Body of pancreas (tissue), 4 donors: ENCODE measurements around the gene NELFA. TPM values are rescaled to one million over a fixed set of nuclear protein-coding genes. Genes with fewer than 3 reads are reported as not detected.

ENCODE experiments used
- ATAC-seq: fragments of 150-250 bp; one replicate; pipeline ENCODE4 v1.9.1; 2016
- DNase-seq, 4 donors: peaks; one replicate each; pipeline ENCODE4 v3.0.0-alpha.2; 2019
- H3K27ac ChIP-seq, 4 donors: fragments of 200-600 bp; sonication (generic); 1 replicate in 3 of 4; 2 replicates in 1 of 4; pipeline versions ENCODE4 v1.5.1 to v1.6.1; 2016 to 2019; ENCODE audit warnings: mild to moderate bottlenecking in 1 of 4, mixed read lengths in 1 of 4, moderate library complexity in 1 of 4
- H3K27me3 ChIP-seq, 2 donors: fragments of 200-600 bp; sonication (generic); one replicate each; pipeline ENCODE4 v1.6.0; 2016; ENCODE audit warnings: mild to moderate bottlenecking in 1 of 2
- H3K36me3 ChIP-seq, 2 donors: fragments of 200-600 bp; sonication (generic); replicated peaks in 1 of 2; 2 replicates each; pipeline ENCODE4 v1.5.1; 2016; ENCODE audit warnings: low read depth in 2 of 2; ENCODE audit not compliant: insufficient read depth in 1 of 2
- H3K4me1 ChIP-seq: fragments of 200-600 bp; sonication (generic); one replicate; pipeline ENCODE4 v1.6.0; 2016
- H3K4me3 ChIP-seq, 2 donors: fragments of 200-600 bp; sonication (generic); 1 replicate in 1 of 2; 2 replicates in 1 of 2; pipeline ENCODE4 v1.5.1; 2016 to 2019
- H3K9me3 ChIP-seq, 3 donors: fragments of 200-600 bp; sonication (generic); 1 replicate in 2 of 3; 2 replicates in 1 of 3; pipeline ENCODE4 v1.5.1; 2016
- CTCF ChIP-seq, 7 experiments: fragments of 450-650 bp in 4 of 7; fragments of 200-600 bp in 3 of 7; sonication (generic) in 3 of 7; IDR thresholded peaks; one replicate each; pipeline ENCODE4 v1.5.1; 2016 to 2019; ENCODE audit warnings: antibody characterized with exemption in 7 of 7
- POLR2A ChIP-seq, 3 donors: fragments of 450-650 bp; IDR thresholded peaks; one replicate each; pipeline ENCODE4 v1.6.1; 2016; ENCODE audit warnings: antibody characterized with exemption in 3 of 3, mild to moderate bottlenecking in 2 of 3
- WGBS, 2 donors: methylation state at CpG; one replicate each; pipeline ENCODE4 v1.1.5; 2017; 5-methylcytosine and 5-hydroxymethylcytosine counted together
- intact Hi-C: fragments of 100-400 bp; cut with DNase I; formaldehyde crosslinking; loops from one replicate; pipeline ENCODE4 v1.15.1; 2023
- total RNA-seq, 2 donors: library from RNA; depleted of rRNA; stranded (reverse); fragments of >200 nt; gene quantifications; one replicate each; pipeline ENCODE4 v1.1.0, GENCODE V29; 2016

NELFA gene
- total RNA-seq, 2 donors from 2014 or later: 19.7 to 74.5 TPM

- TF ChIP-seq CTCF (IDR thresholded peaks at IDR 0.05) (no peak), POLR2A (IDR thresholded peaks at IDR 0.05) (no peak)
- peaks cover 27% of the 10 kb centered on the region for H3K4me1 ChIP-seq
- H3K27me3 ChIP-seq: no peaks in the 10 kb centered on the region
- DNase-seq: no peak
- intact Hi-C loops: no loop called here
- no peak for ATAC-seq
- no peak overlapping the region for H3K4me3 ChIP-seq
- no peaks in the 10 kb centered on the region for H3K36me3 ChIP-seq
- H3K27ac ChIP-seq: no peak overlapping the region
- WGBS, 2 donors: 75 to 81% methylated on average over 26 to 27 of the region's 28 CpGs
- no peaks in the 10 kb centered on the region for H3K9me3 ChIP-seq
Measured at GRCh38 chr4:2046031-2046961, 37.5 kb upstream of the NELFA start.

GRCh38 chr4:2045518-2045951, 36.8 kb upstream of the NELFA start:
- Histone ChIP-seq H3K27ac (no peak overlapping the region), H3K36me3 (no peaks in the 10 kb centered on the region), H3K9me3 (no peaks in the 10 kb centered on the region), H3K4me1 (peaks cover 33% of the 10 kb centered on the region), H3K27me3 (no peaks in the 10 kb centered on the region), H3K4me3 (no peak overlapping the region)
- DNase-seq (no peak), ATAC-seq (no peak)
- no peak for TF ChIP-seq POLR2A (IDR thresholded peaks at IDR 0.05)
- no peak for TF ChIP-seq CTCF (IDR thresholded peaks at IDR 0.05)
- WGBS, 2 donors: 86 to 90% methylated on average over 11 of the region's 11 CpGs
- intact Hi-C loops: no loop called here

- intact Hi-C loops: no loop called here
- Histone ChIP-seq H3K4me3 (no peak overlapping the region), H3K4me1 (peaks cover 33% of the 10 kb centered on the region), H3K36me3 (no peaks in the 10 kb centered on the region), H3K27me3 (no peaks in the 10 kb centered on the region), H3K27ac (no peak overlapping the region), H3K9me3 (no peaks in the 10 kb centered on the region)
- WGBS, 2 donors: 94 to 95% methylated on average over 14 to 18 of the region's 18 CpGs
- ATAC-seq (no peak), DNase-seq (no peak)
- TF ChIP-seq CTCF (IDR thresholded peaks at IDR 0.05): no peak
- TF ChIP-seq POLR2A (IDR thresholded peaks at IDR 0.05): no peak
Measured at GRCh38 chr4:2044542-2045517, 36.1 kb upstream of the NELFA start.

- H3K9me3 ChIP-seq: no peaks in the 10 kb centered on the region
- DNase-seq (no peak), ATAC-seq (no peak)
- no peak overlapping the region for H3K27ac ChIP-seq
- H3K4me1 ChIP-seq: peaks cover 33% of the 10 kb centered on the region
- intact Hi-C loops: no loop called here
- 51 to 62% methylated on average over 2 to 5 of the region's 6 CpGs for WGBS, 2 donors
- H3K36me3 ChIP-seq: no peaks in the 10 kb centered on the region
- TF ChIP-seq POLR2A (IDR thresholded peaks at IDR 0.05): no peak
- TF ChIP-seq CTCF (IDR thresholded peaks at IDR 0.05): no peak
- no peak overlapping the region for H3K4me3 ChIP-seq
- no peaks in the 10 kb centered on the region for H3K27me3 ChIP-seq
Measured at GRCh38 chr4:2044119-2044485, 35.3 kb upstream of the NELFA start.
